HCT116 (cell line): Measurements from ENCODE around the gene NLRP1. TPM values are rescaled to one million over a fixed set of nuclear protein-coding genes. Genes with fewer than 3 reads are reported as not detected.

ENCODE experiments used
- ATAC-seq: fragments of 200-7000 bp; cut with Tn5 transposase; 2 replicates; pipeline ENCODE4 v1.9.1; 2020; ENCODE audit warnings: mild to moderate bottlenecking, moderate library complexity
- BruUV-seq: library from RNA; stranded (reverse); fragments of 400-500 nt; replicated peaks from 2 replicates; lab custom pipeline; 2021; lab: Mats Ljungman, UMichigan
- CTCF ChIA-PET: fragments of 300-600 bp; sonication (Branson Sonifier 250); formaldehyde crosslinking; loops from one replicate; lab custom pipeline; 2021; ENCODE audit warnings: antibody characterized with exemption; lab: Charles Lee
- POLR2A ChIA-PET: fragments of 300-600, 350-600 bp; sonication (Branson Sonifier 250); formaldehyde crosslinking; loops from one replicate; lab custom pipeline; 2021; ENCODE audit warnings: antibody characterized with exemption; lab: Charles Lee
- RAD21 ChIA-PET, 2 experiments: fragments of 300-600 bp; sonication (Branson Sonifier 250); formaldehyde crosslinking; loops; one replicate each; lab custom pipeline; 2023; ENCODE audit warnings: low total read pairs in 2 of 2; ENCODE audit not compliant: uncharacterized antibody in 2 of 2, unreplicated experiment in 2 of 2, low non-redundant PET in 1 of 2; lab: Charles Lee
- DNase-seq: peaks from one replicate; pipeline ENCODE4 v3.0.0-alpha.2; 2010; ENCODE audit warnings: low read depth, low spot score
- H2AFZ ChIP-seq: fragments of 200-600 bp; shearing (Covaris generic), sonication (generic); 2 replicates; pipeline ENCODE4 v1.6.1; 2017; ENCODE audit warnings: low read depth, mixed run types, mixed read lengths, antibody characterized with exemption, low read length; ENCODE audit not compliant: poor library complexity, severe bottlenecking
- H3K27ac ChIP-seq: 2 replicates; pipeline ENCODE4 v1.5.1; 2012; ENCODE audit warnings: low read depth, low read length
- H3K27me3 ChIP-seq: fragments of 200-600 bp; sonication (generic); 2 replicates; pipeline ENCODE4 v1.6.1; 2016; ENCODE audit warnings: mixed run types, low read length, mixed read lengths; ENCODE audit not compliant: insufficient read depth
- H3K36me3 ChIP-seq, 2 experiments: fragments of 200-500 bp in 1 of 2; fragments of 200-600 bp in 1 of 2; sonication (Bioruptor generic) in 1 of 2; sonication (generic) in 1 of 2; 2 replicates each; pipeline versions ENCODE4 v1.5.1 to v1.6.1; 2014 to 2016; ENCODE audit warnings: low read length in 2 of 2, inconsistent platforms in 1 of 2, mixed read lengths in 1 of 2, mixed run types in 1 of 2; ENCODE audit not compliant: insufficient read depth in 2 of 2, control insufficient read depth in 1 of 2
- H3K4me1 ChIP-seq, 2 experiments: fragments of 200-600 bp in 1 of 2; sonication (generic) in 1 of 2; 2 replicates each; pipeline versions ENCODE4 v1.5.1 to v1.6.1; 2012 to 2017; ENCODE audit warnings: low read length in 2 of 2, inconsistent platforms in 1 of 2, mild to moderate bottlenecking in 1 of 2, mixed read lengths in 1 of 2, mixed run types in 1 of 2, moderate library complexity in 1 of 2; ENCODE audit not compliant: insufficient read depth in 2 of 2, control insufficient read depth in 1 of 2
- H3K4me2 ChIP-seq: fragments of 200-600 bp; sonication (generic); 2 replicates; pipeline ENCODE4 v1.6.1; 2017; ENCODE audit warnings: mixed run types, low read length, mixed read lengths
- H3K4me3 ChIP-seq, 2 experiments: fragments of 200-600 bp in 1 of 2; sonication (generic) in 1 of 2; replicated peaks in 1 of 2; 2 replicates each; pipeline ENCODE4 v1.5.1; 2011 to 2016; ENCODE audit warnings: low read length in 2 of 2, control low read depth in 1 of 2, low read depth in 1 of 2, mild to moderate bottlenecking in 1 of 2, mixed read lengths in 1 of 2, mixed run types in 1 of 2
- H3K79me2 ChIP-seq: fragments of 200-600 bp; sonication (generic); 2 replicates; pipeline ENCODE4 v1.6.1; 2017; ENCODE audit warnings: mild to moderate bottlenecking, mixed run types, low read length, moderate library complexity, mixed read lengths; ENCODE audit not compliant: insufficient read depth
- H3K9ac ChIP-seq: fragments of 200-600 bp; sonication (generic); 2 replicates; pipeline ENCODE4 v1.6.1; 2016; ENCODE audit warnings: low read length, mixed read lengths
- H3K9me2 ChIP-seq: fragments of 200-600 bp; sonication (generic), shearing (Covaris generic); 2 replicates; pipeline ENCODE4 v1.6.1; 2017; ENCODE audit warnings: mixed run types, mild to moderate bottlenecking, moderate library complexity; ENCODE audit not compliant: insufficient read depth
- H3K9me3 ChIP-seq, 2 experiments: fragments of 200-500 bp in 1 of 2; fragments of 200-600 bp in 1 of 2; sonication (Bioruptor generic) in 1 of 2; sonication (generic) in 1 of 2; 2 replicates each; pipeline ENCODE4 v1.6.1; 2014 to 2017; ENCODE audit warnings: low read length in 2 of 2, mixed read lengths in 2 of 2, inconsistent platforms in 1 of 2, low read depth in 1 of 2, mild to moderate bottlenecking in 1 of 2, mixed run types in 1 of 2, moderate library complexity in 1 of 2; ENCODE audit not compliant: control insufficient read depth in 1 of 2, insufficient read depth in 1 of 2
- H4K20me1 ChIP-seq: fragments of 200-600 bp; sonication (generic), shearing (Covaris generic); 2 replicates; pipeline ENCODE4 v1.6.1; 2017; ENCODE audit warnings: mixed run types, mild to moderate bottlenecking, moderate library complexity; ENCODE audit not compliant: insufficient read depth
- ATF3 ChIP-seq: IDR thresholded peaks from 2 replicates; pipeline ENCODE4 v1.6.1; 2012
- CEBPB ChIP-seq: IDR thresholded peaks from 2 replicates; pipeline ENCODE4 v1.6.1; 2012; ENCODE audit warnings: low read depth
- CTCF ChIP-seq, 3 experiments: fragments of 200-600 bp in 1 of 3; sonication (generic) in 1 of 3; IDR thresholded peaks in 2 of 3; conservative IDR thresholded peaks in 1 of 3; 2 replicates each; pipeline ENCODE4 v1.5.1; 2012 to 2017; ENCODE audit warnings: low read depth in 2 of 3, low read length in 2 of 3, antibody characterized with exemption in 1 of 3, borderline replicate concordance in 1 of 3, control low read depth in 1 of 3, mild to moderate bottlenecking in 1 of 3, mixed read lengths in 1 of 3, mixed run types in 1 of 3, moderate library complexity in 1 of 3; ENCODE audit not compliant: insufficient read depth in 1 of 3
- EZH2 ChIP-seq: fragments of 200-600 bp; sonication (generic); IDR thresholded peaks from 2 replicates; pipeline ENCODE4 v1.6.1; 2017; ENCODE audit warnings: antibody characterized with exemption, mixed run types
- EZH2phosphoT487 ChIP-seq: fragments of 200-600 bp; IDR thresholded peaks from 2 replicates; pipeline ENCODE4 v1.6.1; 2018; ENCODE audit warnings: antibody characterized with exemption, borderline replicate concordance
- MAX ChIP-seq: IDR thresholded peaks from 2 replicates; pipeline ENCODE4 v1.6.1; 2012
- SP1 ChIP-seq: IDR thresholded peaks from 2 replicates; pipeline ENCODE4 v1.6.1; 2012; ENCODE audit warnings: low read depth
- SRF ChIP-seq: IDR thresholded peaks from 2 replicates; pipeline ENCODE4 v1.6.1; 2012; ENCODE audit warnings: low read depth
- ZBTB33 ChIP-seq: IDR thresholded peaks from 2 replicates; pipeline ENCODE4 v1.6.1; 2011; ENCODE audit warnings: mild to moderate bottlenecking, low read length, moderate library complexity; ENCODE audit not compliant: insufficient replicate concordance; ENCODE audit errors: extremely low read depth
- ZFX ChIP-seq: fragments of 450-650 bp; IDR thresholded peaks from 2 replicates; pipeline ENCODE4 v1.6.1; 2017
- intact Hi-C: fragments of 100-400 bp; cut with micrococcal nuclease; formaldehyde crosslinking; loops from 2 replicates; pipeline ENCODE4 v1.10.0; 2022
- total RNA-seq: library from RNA; stranded (reverse); gene quantifications from one replicate; pipeline ENCODE4 v1.2.1, GENCODE V29; 2021; ENCODE audit not compliant: unreplicated experiment

The NLRP1 gene
- total RNA-seq, 1 experiment from 2014 or later, result 7.2 TPM

- ChIA-PET CTCF (no interaction called here), RAD21 (no interaction called here), POLR2A (no interaction called here)
- H3K4me2 ChIP-seq, result no peak overlapping the region
- no peaks in the 10 kb centered on the region for H3K36me3 ChIP-seq
- ATAC-seq (no peak), DNase-seq (no peak)
- no peaks in the 10 kb centered on the region for H3K4me1 ChIP-seq
- no peak for TF ChIP-seq ZFX
- TF ChIP-seq CEBPB, result no peak
- no peak for TF ChIP-seq ZBTB33
- TF ChIP-seq EZH2, result no peak
- TF ChIP-seq CTCF (IDR thresholded peaks at IDR 0.05 in 2 of 3, conservative IDR thresholded peaks at IDR 0.05 in 1 of 3; ENCODE audit: borderline replicate concordance in 1 of 3, insufficient read depth in 1 of 3, low read depth in 2 of 3, low read length in 2 of 3), result no peak
- TF ChIP-seq ATF3, result no peak
- TF ChIP-seq EZH2phosphoT487, result no peak
- TF ChIP-seq SRF, result no peak
- no peak for TF ChIP-seq SP1
- TF ChIP-seq MAX, result no peak
- H3K9me3 ChIP-seq, result no peaks in the 10 kb centered on the region
- BruUV-seq, result no TSS peak
- H3K9me2 ChIP-seq, result no peaks in the 10 kb centered on the region
- no peak overlapping the region for H3K4me3 ChIP-seq
- H3K27ac ChIP-seq, result no peak overlapping the region
- no peak overlapping the region for H3K9ac ChIP-seq
- H4K20me1 ChIP-seq, result no peaks in the 10 kb centered on the region
- no peaks in the 10 kb centered on the region for H3K79me2 ChIP-seq
- no peaks in the 10 kb centered on the region for H3K27me3 ChIP-seq
- intact Hi-C loops, result no loop called here
- no peak overlapping the region for H2AFZ ChIP-seq
These were observed 83.5 kb downstream of the NLRP1 start for GRCh38 chr17:5500589-5501391.
